H1 (cell line): ENCODE data around the gene CDC123. TPM values are rescaled to one million over a fixed set of nuclear protein-coding genes. Genes with fewer than 3 reads are reported as not detected.

Experiments
- CTCF ChIA-PET: fragments of 300-600 bp; sonication (Branson Sonifier 250); formaldehyde crosslinking; loops from one replicate; lab custom pipeline; 2021; ENCODE audit not compliant: partially characterized antibody; lab: Charles Lee
- POLR2A ChIA-PET: fragments of 300-600 bp; sonication (Branson Sonifier 250); formaldehyde crosslinking; loops from one replicate; lab custom pipeline; 2021; ENCODE audit warnings: inconsistent platforms; ENCODE audit not compliant: partially characterized antibody; lab: Charles Lee
- DNase-seq, 2 experiments: peaks; one replicate each; pipeline versions ENCODE4 v3.0.0 to v3.0.0-alpha.2; 2010 to 2022; ENCODE audit warnings: low spot score in 2 of 2, low read depth in 1 of 2, mixed read lengths in 1 of 2
- FAIRE-seq: peaks from 2 replicates; lab custom pipeline; 2011; peaks lifted over from hg19 to GRCh38; lab: Jason Lieb, UNC
- H2AFZ ChIP-seq: 2 replicates; pipeline ENCODE4 v1.8.1; 2012; ENCODE audit warnings: low read length, inconsistent platforms
- H2AK5ac ChIP-seq: 2 replicates; pipeline ENCODE4 v1.6.1; 2013; ENCODE audit warnings: low read depth, low read length
- H2BK120ac ChIP-seq: replicated peaks from 2 replicates; pipeline ENCODE3; 2013; ENCODE audit warnings: low read depth, low read length, inconsistent platforms
- H2BK12ac ChIP-seq: 2 replicates; pipeline ENCODE4 v1.6.1; 2013; ENCODE audit warnings: low read depth, low read length
- H2BK15ac ChIP-seq: 2 replicates; pipeline ENCODE4 v1.6.1; 2013; ENCODE audit warnings: low read length
- H2BK20ac ChIP-seq: 2 replicates; pipeline ENCODE4 v1.6.1; 2013; ENCODE audit warnings: low read length
- H2BK5ac ChIP-seq: 2 replicates; pipeline ENCODE4 v1.6.1; 2013; ENCODE audit warnings: low read depth, low read length
- H3K14ac ChIP-seq: 2 replicates; pipeline ENCODE4 v1.6.1; 2013; ENCODE audit warnings: inconsistent platforms; ENCODE audit not compliant: insufficient read length
- H3K18ac ChIP-seq: 2 replicates; pipeline ENCODE4 v1.6.1; 2013; ENCODE audit warnings: low read length; ENCODE audit errors: extremely low read depth
- H3K23ac ChIP-seq: 2 replicates; pipeline ENCODE4 v1.6.1; 2013; ENCODE audit warnings: inconsistent platforms; ENCODE audit not compliant: insufficient read length
- H3K23me2 ChIP-seq: 2 replicates; pipeline ENCODE4 v1.6.1; 2013; ENCODE audit warnings: low read depth, low read length
- H3K27ac ChIP-seq: 2 replicates; pipeline ENCODE4 v1.6.1; 2011; ENCODE audit warnings: low read depth, low read length, inconsistent platforms
- H3K27me3 ChIP-seq, 4 experiments: replicated peaks in 1 of 4; 1 replicate in 1 of 4; 2 replicates in 3 of 4; pipeline versions ENCODE4 v1.6.1 to v1.8.1; 2011 to 2013; ENCODE audit warnings: low read length in 3 of 4, mild to moderate bottlenecking in 3 of 4, inconsistent platforms in 2 of 4, mixed read lengths in 2 of 4, moderate library complexity in 1 of 4; ENCODE audit not compliant: control insufficient read depth in 3 of 4, insufficient read depth in 3 of 4; ENCODE audit errors: extremely low read depth in 1 of 4
- H3K36me3 ChIP-seq, 4 experiments: 2 replicates each; pipeline versions ENCODE4 v1.6.1 to v1.8.1; 2011 to 2013; ENCODE audit warnings: mild to moderate bottlenecking in 4 of 4, low read length in 3 of 4, moderate library complexity in 2 of 4, control low read depth in 1 of 4, inconsistent platforms in 1 of 4; ENCODE audit not compliant: insufficient read depth in 4 of 4, control insufficient read depth in 2 of 4
- H3K4ac ChIP-seq: replicated peaks from 2 replicates; pipeline ENCODE3; 2013; ENCODE audit warnings: low read length, low read depth, mixed read lengths, inconsistent platforms; ENCODE audit not compliant: insufficient read length
- H3K4me1 ChIP-seq, 4 experiments: replicated peaks in 1 of 4; 1 replicate in 1 of 4; 2 replicates in 3 of 4; pipeline versions ENCODE4 v1.6.1 to v1.8.1; 2011 to 2013; ENCODE audit warnings: low read length in 3 of 4, inconsistent platforms in 2 of 4, mixed read lengths in 1 of 4; ENCODE audit not compliant: insufficient read depth in 4 of 4, control insufficient read depth in 3 of 4
- H3K4me2 ChIP-seq, 2 experiments: 2 replicates each; pipeline versions ENCODE4 v1.6.1 to v1.8.1; 2011 to 2013; ENCODE audit warnings: low read depth in 2 of 2, low read length in 2 of 2, control low read depth in 1 of 2, inconsistent platforms in 1 of 2, mild to moderate bottlenecking in 1 of 2; ENCODE audit not compliant: insufficient read depth in 1 of 2
- H3K4me3 ChIP-seq, 4 experiments: fragments of 200-600, 300-600 bp in 1 of 4; sonication (generic), shearing (Covaris generic), sonication (Bioruptor Twin) in 1 of 4; 2 replicates each; pipeline versions ENCODE4 v1.5.1 to v1.8.1; 2011 to 2016; ENCODE audit warnings: low read length in 4 of 4, low read depth in 3 of 4, control low read depth in 2 of 4, inconsistent platforms in 2 of 4, mild to moderate bottlenecking in 2 of 4, mixed read lengths in 1 of 4, moderate library complexity in 1 of 4; ENCODE audit not compliant: insufficient read depth in 2 of 4; ENCODE audit errors: extremely low read depth in 1 of 4
- H3K56ac ChIP-seq: replicated peaks from 2 replicates; pipeline ENCODE3; 2013; ENCODE audit warnings: low read depth, mild to moderate bottlenecking, mixed read lengths, low read length, inconsistent platforms; ENCODE audit not compliant: insufficient read length
- H3K79me1 ChIP-seq: 2 replicates; pipeline ENCODE4 v1.6.1; 2013; ENCODE audit warnings: low read depth, low read length, control low read depth
- H3K79me2 ChIP-seq, 2 experiments: 2 replicates each; pipeline versions ENCODE4 v1.6.1 to v1.8.1; 2012 to 2013; ENCODE audit warnings: low read length in 2 of 2, mild to moderate bottlenecking in 2 of 2, inconsistent platforms in 1 of 2; ENCODE audit not compliant: insufficient read depth in 2 of 2, control insufficient read depth in 1 of 2
- H3K9ac ChIP-seq, 4 experiments: replicated peaks in 1 of 4; 1 replicate in 1 of 4; 2 replicates in 3 of 4; pipeline versions ENCODE4 v1.6.1 to v1.8.1; 2011 to 2013; ENCODE audit warnings: low read depth in 3 of 4, low read length in 3 of 4, control low read depth in 2 of 4, mild to moderate bottlenecking in 2 of 4, moderate library complexity in 2 of 4, inconsistent platforms in 1 of 4; ENCODE audit errors: extremely low read depth in 1 of 4
- H3K9me3 ChIP-seq, 2 experiments: 2 replicates each; pipeline versions ENCODE4 v1.6.1 to v1.8.1; 2012 to 2013; ENCODE audit warnings: mild to moderate bottlenecking in 2 of 2, moderate library complexity in 2 of 2, control low read depth in 1 of 2, inconsistent platforms in 1 of 2, low read depth in 1 of 2, low read length in 1 of 2, mixed read lengths in 1 of 2; ENCODE audit not compliant: insufficient read depth in 2 of 2
- H4K20me1 ChIP-seq, 2 experiments: replicated peaks in 1 of 2; 2 replicates each; pipeline versions ENCODE3 to v1.8.1; 2011 to 2013; ENCODE audit warnings: inconsistent platforms in 2 of 2, low read length in 2 of 2, mild to moderate bottlenecking in 1 of 2; ENCODE audit not compliant: insufficient read depth in 2 of 2, control insufficient read depth in 1 of 2
- H4K5ac ChIP-seq: 2 replicates; pipeline ENCODE4 v1.6.1; 2013; ENCODE audit warnings: low read length, low read depth, mixed read lengths, inconsistent platforms; ENCODE audit not compliant: insufficient read length
- H4K8ac ChIP-seq: 2 replicates; pipeline ENCODE4 v1.8.0; 2013; ENCODE audit warnings: mild to moderate bottlenecking, moderate library complexity, low read length, inconsistent platforms; ENCODE audit not compliant: insufficient read depth; ENCODE audit errors: extremely low read depth
- H4K91ac ChIP-seq: replicated peaks from 2 replicates; pipeline ENCODE3; 2013; ENCODE audit warnings: low read length, mixed read lengths, inconsistent platforms; ENCODE audit not compliant: insufficient read length
- ATF2 ChIP-seq: IDR thresholded peaks from 2 replicates; pipeline ENCODE4 v1.6.1; 2012; ENCODE audit warnings: low read length, inconsistent platforms
- CHD1 ChIP-seq: IDR thresholded peaks from 2 replicates; pipeline ENCODE4 v1.6.1; 2012; ENCODE audit warnings: low read depth, low read length, improper control_type of control experiment
- CTCF ChIP-seq, 3 experiments: IDR thresholded peaks; 1 replicate in 2 of 3; 2 replicates in 1 of 3; pipeline versions ENCODE4 v1.5.1 to v1.6.1; 2011; ENCODE audit warnings: low read length in 3 of 3, mild to moderate bottlenecking in 3 of 3, inconsistent platforms in 2 of 3, low read depth in 1 of 3, moderate library complexity in 1 of 3; ENCODE audit not compliant: insufficient read depth in 1 of 3; ENCODE audit errors: control extremely low read depth in 1 of 3
- EGR1 ChIP-seq: IDR thresholded peaks from 2 replicates; pipeline ENCODE4 v1.6.1; 2011; ENCODE audit warnings: low read depth, low read length, borderline replicate concordance
- EZH2 ChIP-seq: fragments of 200-600 bp; sonication (generic); IDR thresholded peaks from 2 replicates; pipeline ENCODE4 v1.7.1; 2012; ENCODE audit warnings: low read depth, mild to moderate bottlenecking, moderate library complexity, low read length, inconsistent platforms; ENCODE audit not compliant: severe bottlenecking
- KDM5A ChIP-seq: fragments of 200-600 bp; IDR thresholded peaks from 2 replicates; pipeline ENCODE4 v1.7.1; 2012; ENCODE audit warnings: mild to moderate bottlenecking, low read length, inconsistent platforms, mixed read lengths
- WGBS, 2 experiments: shearing (Covaris generic) in 1 of 2; methylation state at CpG; one replicate each; pipeline versions ENCODE4 v1.1.6 to v1.1.7; 2013 to 2015; ENCODE audit warnings: low lambda C conversion rate in 2 of 2, mixed read lengths in 2 of 2, inconsistent platforms in 1 of 2, low coverage in 1 of 2, missing lambda C conversion rate in 1 of 2; ENCODE audit not compliant: insufficient replicate concordance in 2 of 2, insufficient coverage in 1 of 2, insufficient read length in 1 of 2; ENCODE audit errors: extremely low coverage in 1 of 2, missing lambda C conversion rate in 1 of 2; 5-methylcytosine and 5-hydroxymethylcytosine counted together
- polyA plus RNA-seq, 7 experiments: library from polyadenylated mRNA; depleted of rRNA in 3 of 7; stranded (reverse) in 5 of 7; unstranded in 2 of 7; fragments of >200 nt in 5 of 7; fragments of 200-250 nt in 2 of 7; gene quantifications; 1 replicate in 5 of 7; 2 replicates in 1 of 7; 4 replicates in 1 of 7; pipeline versions ENCODE4 v1.2.1 to v1.2.3, GENCODE V29; 2011 to 2013; ENCODE audit warnings: missing spikeins in 2 of 7, mixed read lengths in 2 of 7
- total RNA-seq: library from RNA; stranded (reverse); fragmentation: NEBNext Ultra II Directional; extraction: Animal tissue kit (Norgen Biotek cat#: 25700); gene quantifications from 2 replicates; pipeline ENCODE4 v1.2.1, GENCODE V29; 2021

CDC123 gene
- total and polyA plus RNA-seq, 2 of the 8 experiments (the other 6 are each of a cell fraction or from before 2014, with no cell fraction given), result 115 to 202 TPM

DNA sequence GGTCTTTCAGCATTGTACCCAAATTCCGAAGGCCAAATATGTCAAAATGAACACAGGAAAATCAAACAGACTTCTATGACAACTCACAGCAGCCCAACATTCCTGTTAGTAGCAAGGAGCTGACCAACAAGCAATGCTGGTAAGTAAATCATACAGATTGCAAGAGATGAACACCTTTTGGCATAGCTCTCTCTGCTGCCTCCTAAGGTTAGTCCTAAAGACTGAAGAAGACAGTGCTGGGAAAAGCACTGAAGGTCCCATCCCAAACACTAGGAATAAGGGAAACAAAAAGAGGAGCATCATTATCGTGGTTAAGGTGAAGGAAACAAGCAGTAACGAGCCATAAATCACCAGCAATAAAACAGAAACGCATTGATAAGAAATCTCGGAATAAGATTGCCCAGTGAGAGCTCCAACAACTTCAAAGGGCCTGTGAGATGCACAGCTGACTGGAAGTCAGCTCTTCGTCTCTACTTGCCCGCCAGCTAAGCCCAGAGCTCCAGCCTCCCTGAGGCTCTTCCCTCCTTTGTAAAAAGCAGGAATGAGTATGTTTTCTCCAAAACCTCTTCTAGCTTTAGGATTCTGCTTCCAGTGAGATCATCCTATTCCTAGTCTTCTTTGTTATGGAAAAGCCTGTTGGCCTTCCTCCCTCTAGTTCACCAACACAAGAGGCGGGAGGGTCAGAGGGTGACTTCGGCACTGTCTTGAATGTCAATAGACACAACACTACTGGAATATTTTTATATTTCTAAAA lies 15.6 kb upstream of the CDC123 start:
- no peak overlapping the region for H3K23ac ChIP-seq
- H2AFZ ChIP-seq, result no peak overlapping the region
- no peaks in the 10 kb centered on the region for H3K27me3 ChIP-seq
- H3K79me1 ChIP-seq, result no peaks in the 10 kb centered on the region; the same call in 1 of the 2 replicates
- no peak overlapping the region for H2BK5ac ChIP-seq
- no peak overlapping the region for H3K14ac ChIP-seq
- peak overlapping the region; percentile 43 to 58 for H3K4me2 ChIP-seq
- peaks cover 3 to 17% (median 11%) of the 10 kb centered on the region in 4 experiments; a peak in 5 of 7 replicates for H3K4me1 ChIP-seq
- no peak overlapping the region for H2BK20ac ChIP-seq
- H4K8ac ChIP-seq, result no peak overlapping the region
- peak in 1 of 2 experiments; percentile 23 for DNase-seq
- peak overlapping the region; percentile 2; the same call in 1 of the 2 replicates for H3K27ac ChIP-seq
- H4K5ac ChIP-seq, result no peak overlapping the region
- no peaks in the 10 kb centered on the region for H4K20me1 ChIP-seq
- no peak overlapping the region for H3K4ac ChIP-seq
- H3K9me3 ChIP-seq, result no peaks in the 10 kb centered on the region
- ChIA-PET CTCF (interaction anchor here (0.8 to 1.8 kb wide), 4 partner anchors 11 to 721 kb away, joined by 3 to 9 read pairs (median 4); partner anchors contain the start of genes CDC123 and NUDT5), POLR2A (interaction anchor here (1.1 to 4.4 kb wide), 7 partner anchors 8 to 98 kb away, joined by 3 to 28 read pairs (median 6); partner anchors contain the start of genes CDC123 and NUDT5)
- H3K36me3 ChIP-seq, result peaks cover 7 to 48% (median 25%) of the 10 kb centered on the region in 4 experiments
- H3K9ac ChIP-seq, result no peak overlapping the region; a peak in 1 of 7 replicates
- 61% methylated on average over 9 of the region's 9 CpGs; no CpG with 5 or more reads in 1 of the 2 experiments for WGBS, 2 experiments
- H3K4me3 ChIP-seq, result peak overlapping the region in 1 of 4 experiments; percentile 5; a peak in 1 of 8 replicates
- no peak overlapping the region for H2AK5ac ChIP-seq
- no peak overlapping the region for H3K18ac ChIP-seq
- peak; percentile 81 for FAIRE-seq
- H4K91ac ChIP-seq, result peak overlapping the region; percentile 5
- H3K56ac ChIP-seq, result no peak overlapping the region
- H2BK15ac ChIP-seq, result no peak overlapping the region
- 0 out of 4 replicates have a peak, but pooled peaks cover 0 to 3% of the 10 kb centered on the region in 2 experiments for H3K79me2 ChIP-seq
- no peak overlapping the region for H2BK120ac ChIP-seq
- H3K23me2 ChIP-seq, result no peaks in the 10 kb centered on the region
- no peak overlapping the region for H2BK12ac ChIP-seq
- 0 out of 2 replicates have a peak, but pooled peaks have one; percentile 51 for TF ChIP-seq ATF2
- TF ChIP-seq EGR1, result no peak
- TF ChIP-seq CTCF (IDR thresholded peaks at IDR 0.05; ENCODE audit: control extremely low read depth in 1 of 3, insufficient read depth in 1 of 3, low read depth in 1 of 3, low read length in 3 of 3), result peak in 1 of 3 experiments; percentile 31; a peak in 1 of 4 replicates
- TF ChIP-seq EZH2, result no peak
- TF ChIP-seq KDM5A, result no peak
- no peak for TF ChIP-seq CHD1
